Stimulated activated naive CD8-positive, alpha-beta T cell treated with anti-CD3 and anti-CD28 coated beads, Interleukin-15, Interleukin-2, amounts not matched to agents 100 ng/mL and 50 ng/mL, for 24 hours (primary cell): Measurements from ENCODE around the gene SRRM3.
"Not testable (repeated sequence)": the region's sequence is repeated elsewhere in the genome, so short reads cannot be mapped to it uniquely, and the experiment has no call there.

Experiments
- H3K27ac Mint-ChIP-seq: one replicate; pipeline ENCODE4 v1.8.0; 2021; ENCODE audit warnings: mild to moderate bottlenecking, mixed read lengths
- H3K27me3 Mint-ChIP-seq: one replicate; pipeline ENCODE4 v1.8.0; 2021; ENCODE audit warnings: mixed read lengths
- H3K36me3 Mint-ChIP-seq: one replicate; pipeline ENCODE4 v1.8.0; 2021; ENCODE audit warnings: low read depth, mixed read lengths
- H3K4me1 Mint-ChIP-seq: one replicate; pipeline ENCODE4 v1.8.0; 2021; ENCODE audit warnings: low read depth, mixed read lengths
- H3K4me3 Mint-ChIP-seq: one replicate; pipeline ENCODE4 v1.8.0; 2021; ENCODE audit warnings: mild to moderate bottlenecking, mixed read lengths
- H3K9me3 Mint-ChIP-seq: one replicate; pipeline ENCODE4 v1.8.0; 2021; ENCODE audit warnings: mixed read lengths

SRRM3 gene

GRCh38 chr7:76233538-76234281 is 32.0 kb downstream of the SRRM3 start:
- Mint-ChIP-seq H3K27me3 (peaks cover 60% of the 10 kb centered on the region), H3K27ac (no peak overlapping the region), H3K36me3 (no peaks in the 10 kb centered on the region), H3K4me1 (no peaks in the 10 kb centered on the region), H3K4me3 (no peak overlapping the region), H3K9me3 (no peaks in the 10 kb centered on the region)

- Mint-ChIP-seq H3K27ac (no peak overlapping the region), H3K9me3 (no peaks in the 10 kb centered on the region), H3K27me3 (peaks cover 60% of the 10 kb centered on the region), H3K36me3 (no peaks in the 10 kb centered on the region), H3K4me1 (no peaks in the 10 kb centered on the region), H3K4me3 (peak overlapping the region; percentile 43)
Measured at GRCh38 chr7:76234282-76234584, 32.5 kb downstream of the SRRM3 start.

- no peaks in the 10 kb centered on the region for H3K4me1 Mint-ChIP-seq
- H3K27me3 Mint-ChIP-seq = peaks cover 59% of the 10 kb centered on the region
- H3K4me3 Mint-ChIP-seq = peak overlapping the region; percentile 43
- H3K36me3 Mint-ChIP-seq = no peaks in the 10 kb centered on the region
- H3K27ac Mint-ChIP-seq = no peak overlapping the region
- no peaks in the 10 kb centered on the region for H3K9me3 Mint-ChIP-seq
Measured at GRCh38 chr7:76234931-76235441, 33.3 kb downstream of the SRRM3 start.

GRCh38 chr7:76236224-76236623 is 34.5 kb downstream of the SRRM3 start:
- Mint-ChIP-seq H3K4me1 (no peaks in the 10 kb centered on the region), H3K36me3 (no peaks in the 10 kb centered on the region), H3K27ac (no peak overlapping the region), H3K9me3 (no peaks in the 10 kb centered on the region), H3K4me3 (no peak overlapping the region), H3K27me3 (peaks cover 51% of the 10 kb centered on the region)

- Mint-ChIP-seq H3K27me3 (peaks cover 30% of the 10 kb centered on the region), H3K27ac (no peak overlapping the region)
Measured at GRCh38 chr7:76238326-76238725, 36.6 kb downstream of the SRRM3 start.

GRCh38 chr7:76241141-76241540 is 39.4 kb downstream of the SRRM3 start:
- no peaks in the 10 kb centered on the region for H3K9me3 Mint-ChIP-seq
- no peak overlapping the region for H3K27ac Mint-ChIP-seq
- no peaks in the 10 kb centered on the region for H3K36me3 Mint-ChIP-seq
- no peak overlapping the region for H3K4me3 Mint-ChIP-seq
- no peaks in the 10 kb centered on the region for H3K4me1 Mint-ChIP-seq
- H3K27me3 Mint-ChIP-seq = peaks cover 20% of the 10 kb centered on the region

More at GRCh38 chr7:76238326-76238725, 36.6 kb downstream of the SRRM3 start:
- Mint-ChIP-seq H3K36me3 (no peaks in the 10 kb centered on the region), H3K4me1 (no peaks in the 10 kb centered on the region), H3K4me3 (no peak overlapping the region), H3K9me3 (no peaks in the 10 kb centered on the region)

- peaks cover 16% of the 10 kb centered on the region for H3K27me3 Mint-ChIP-seq
- not testable (repeated sequence) for H3K36me3 Mint-ChIP-seq, H3K27ac Mint-ChIP-seq, H3K9me3 Mint-ChIP-seq, H3K4me1 Mint-ChIP-seq, H3K4me3 Mint-ChIP-seq
Measured at GRCh38 chr7:76242517-76243063, 40.9 kb downstream of the SRRM3 start.

GRCh38 chr7:76244781-76245391 is 43.2 kb downstream of the SRRM3 start:
- Mint-ChIP-seq H3K4me1 (no peaks in the 10 kb centered on the region), H3K27me3 (peaks cover 7% of the 10 kb centered on the region), H3K27ac (no peak overlapping the region), H3K9me3 (no peaks in the 10 kb centered on the region), H3K4me3 (no peak overlapping the region), H3K36me3 (no peaks in the 10 kb centered on the region)

GRCh38 chr7:76246804-76247389 is 45.2 kb downstream of the SRRM3 start:
- H3K36me3 Mint-ChIP-seq = no peaks in the 10 kb centered on the region
- no peaks in the 10 kb centered on the region for H3K4me1 Mint-ChIP-seq
- peaks cover 7% of the 10 kb centered on the region for H3K27me3 Mint-ChIP-seq
- H3K9me3 Mint-ChIP-seq = no peaks in the 10 kb centered on the region
- no peak overlapping the region for H3K4me3 Mint-ChIP-seq
- no peak overlapping the region for H3K27ac Mint-ChIP-seq

- Mint-ChIP-seq H3K27ac (peak overlapping the region; percentile 31), H3K4me3 (no peak overlapping the region), H3K27me3 (peaks cover 7% of the 10 kb centered on the region), H3K36me3 (no peaks in the 10 kb centered on the region), H3K9me3 (no peaks in the 10 kb centered on the region), H3K4me1 (no peaks in the 10 kb centered on the region)
Measured at GRCh38 chr7:76247938-76248337, 46.2 kb downstream of the SRRM3 start.

GRCh38 chr7:76252021-76252420 is 50.3 kb downstream of the SRRM3 start:
- H3K4me1 Mint-ChIP-seq = no peaks in the 10 kb centered on the region
- no peak overlapping the region for H3K27ac Mint-ChIP-seq
- H3K4me3 Mint-ChIP-seq = no peak overlapping the region
- H3K9me3 Mint-ChIP-seq = no peaks in the 10 kb centered on the region
- peaks cover 2% of the 10 kb centered on the region for H3K27me3 Mint-ChIP-seq
- H3K36me3 Mint-ChIP-seq = no peaks in the 10 kb centered on the region

- Mint-ChIP-seq H3K4me1 (no peaks in the 10 kb centered on the region), H3K4me3 (no peak overlapping the region), H3K27ac (no peak overlapping the region), H3K9me3 (no peaks in the 10 kb centered on the region), H3K27me3 (peaks cover 16% of the 10 kb centered on the region), H3K36me3 (no peaks in the 10 kb centered on the region)
Measured at GRCh38 chr7:76254781-76255180, 53.1 kb downstream of the SRRM3 start.

- Mint-ChIP-seq H3K4me3 (no peak overlapping the region), H3K27ac (no peak overlapping the region), H3K36me3 (no peaks in the 10 kb centered on the region), H3K9me3 (no peaks in the 10 kb centered on the region), H3K4me1 (no peaks in the 10 kb centered on the region), H3K27me3 (peaks cover 25% of the 10 kb centered on the region)
Measured at GRCh38 chr7:76257973-76258372, 56.3 kb downstream of the SRRM3 start.

GRCh38 chr7:76259124-76260093 is 57.7 kb downstream of the SRRM3 start:
- peaks cover 25% of the 10 kb centered on the region for H3K27me3 Mint-ChIP-seq

More at GRCh38 chr7:76259124-76260093, 57.7 kb downstream of the SRRM3 start:
- Mint-ChIP-seq H3K9me3 (no peaks in the 10 kb centered on the region), H3K36me3 (no peaks in the 10 kb centered on the region), H3K27ac (no peak overlapping the region), H3K4me3 (no peak overlapping the region), H3K4me1 (no peaks in the 10 kb centered on the region)
